A549 treated with CORT108297 at 1 μM for 4 hours (cell line): ENCODE results near the gene PRM1. TPM values are rescaled to one million over a fixed set of nuclear protein-coding genes. Genes with fewer than 3 reads are reported as not detected.

Experiments
- total RNA-seq: library from RNA; stranded (reverse); fragments of 200-300 nt; extraction: Qiagen RNA extraction; gene quantifications from 5 replicates; pipeline ENCODE4 v1.2.3, GENCODE V29; 2022

Gene PRM1, protein sequence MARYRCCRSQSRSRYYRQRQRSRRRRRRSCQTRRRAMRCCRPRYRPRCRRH
- total RNA-seq: not detected in 5 replicates

DNA sequence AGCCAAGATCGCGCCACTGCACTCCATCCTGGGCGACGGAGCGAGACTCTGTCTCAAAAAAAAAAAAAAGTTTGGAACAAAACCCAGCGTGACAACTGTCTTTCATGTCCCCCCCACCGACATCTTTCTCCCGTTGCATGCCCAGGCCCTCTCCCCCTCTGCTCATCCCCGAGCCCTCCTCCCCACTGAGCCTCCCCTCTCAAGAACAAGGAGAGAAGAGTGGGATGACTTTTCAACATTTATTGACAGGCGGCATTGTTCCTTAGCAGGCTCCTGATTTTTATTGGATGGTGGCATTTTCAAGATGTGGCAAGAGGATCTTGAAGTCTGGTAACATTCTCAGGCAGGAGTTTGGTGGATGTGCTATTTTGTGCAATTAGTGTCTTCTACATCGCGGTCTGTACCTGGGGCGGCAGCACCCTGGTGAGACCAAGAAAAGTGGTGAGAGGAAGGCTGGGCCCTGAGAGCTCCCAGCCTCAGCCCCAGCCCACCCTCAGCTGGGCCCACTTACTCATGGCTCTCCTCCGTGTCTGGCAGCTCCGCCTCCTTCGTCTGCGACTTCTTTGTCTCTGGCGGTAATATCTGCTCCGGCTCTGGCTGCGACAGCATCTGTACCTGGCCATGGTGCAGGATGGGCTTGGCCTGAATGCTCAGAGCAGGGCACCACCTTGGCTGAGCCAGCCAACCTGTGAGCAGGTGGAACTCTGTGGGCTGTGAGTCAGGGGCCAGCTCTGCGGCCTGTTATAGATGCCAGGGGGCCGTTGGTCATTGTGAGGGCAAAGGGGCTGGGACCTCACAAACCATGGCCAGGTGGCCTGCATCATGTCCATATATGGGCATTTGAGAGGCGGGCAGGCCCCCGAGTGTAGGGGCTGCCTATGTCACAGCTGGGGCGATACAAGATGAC is at the start of gene PRM1:
TSS of gene PRM1 (minus strand) at position 715 of the 907 bp plus-strand sequence. CDS start at position 623, 92 bp downstream.

DNA sequence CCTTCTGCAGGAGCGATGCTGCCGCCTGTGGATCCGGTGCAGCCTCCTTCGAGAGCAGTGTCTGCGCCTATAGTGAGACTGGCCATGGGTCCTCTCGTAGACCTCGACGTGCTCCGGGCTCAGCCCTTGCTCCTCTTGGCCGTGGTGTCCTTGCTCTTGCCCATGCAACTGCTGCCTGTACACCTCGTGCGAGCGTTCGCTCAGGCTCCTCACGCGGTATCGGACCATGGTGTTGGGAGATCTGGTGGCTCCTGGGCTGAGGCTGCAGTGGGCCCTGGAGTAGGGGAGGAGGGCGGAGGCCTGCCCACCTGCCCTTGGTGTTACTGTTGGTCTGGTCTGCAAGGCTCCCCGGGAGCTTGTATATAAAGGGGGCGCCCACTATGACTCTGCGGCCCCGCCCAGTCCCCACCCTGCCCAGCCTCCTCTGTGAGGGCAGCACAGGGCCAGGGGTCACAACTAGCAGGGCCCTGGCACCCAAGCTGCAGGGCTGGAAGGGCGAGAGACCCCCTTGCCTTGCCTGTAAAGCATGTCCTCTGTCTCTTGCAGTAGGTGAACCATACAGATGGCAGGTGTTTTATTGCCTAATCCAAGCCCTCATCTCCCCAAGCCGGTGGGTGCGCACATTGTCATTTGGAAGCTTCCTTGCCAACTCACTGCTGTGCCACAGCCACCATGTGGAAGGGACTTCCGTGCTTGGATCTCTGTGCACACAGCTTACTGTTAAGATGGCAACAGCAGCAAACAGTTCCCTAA is 4.8 kb downstream of the PRM1 start, which contains the start of gene PRM2:
TSS of gene PRM2 (minus strand) at position 338 of the 753 bp plus-strand sequence. CDS start at position 228, 110 bp downstream.

DNA sequence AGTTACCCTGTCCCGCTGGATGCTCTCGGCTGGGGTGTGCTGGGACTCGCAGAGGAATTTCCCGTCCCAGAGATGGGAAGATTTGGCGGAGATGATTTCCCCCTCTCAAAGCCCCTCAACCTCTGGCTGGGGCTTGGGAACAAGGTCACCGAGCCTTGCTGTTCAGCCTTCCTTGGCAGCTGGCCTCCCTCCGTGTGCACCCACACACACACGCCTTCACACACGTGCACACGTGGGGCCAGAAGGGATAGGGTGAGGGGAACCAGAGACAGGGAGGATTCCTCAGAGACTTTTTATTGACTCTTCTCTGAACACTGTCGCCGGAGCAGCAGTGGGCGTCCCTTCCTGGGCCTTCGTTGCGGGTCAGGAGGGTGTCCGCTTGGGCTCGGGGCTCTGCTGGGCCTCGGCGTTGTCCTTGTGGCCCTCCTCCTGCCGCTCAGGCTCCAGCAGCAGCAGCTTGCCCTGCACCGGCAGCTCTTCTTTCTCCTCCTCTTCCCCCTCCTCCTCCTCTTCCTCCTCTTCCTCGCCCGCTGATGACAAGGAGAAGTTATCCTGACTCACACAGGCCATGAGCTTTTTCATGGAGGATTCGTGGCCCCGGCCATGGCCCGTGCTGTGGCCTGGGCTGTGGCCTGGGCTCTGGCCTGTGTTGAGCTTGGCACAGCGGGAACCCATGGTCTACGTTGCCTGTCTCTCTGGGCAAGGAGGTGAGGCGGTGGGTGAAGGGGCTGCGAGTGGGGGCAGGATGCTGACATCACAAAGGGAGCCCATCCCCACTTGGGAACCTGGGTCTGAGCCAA is 8.0 kb downstream of the PRM1 start, which contains the start of gene PRM3:
TSS of gene PRM3 (minus strand) at position 709 of the 800 bp plus-strand sequence. CDS start at position 675, 34 bp downstream.

DNA sequence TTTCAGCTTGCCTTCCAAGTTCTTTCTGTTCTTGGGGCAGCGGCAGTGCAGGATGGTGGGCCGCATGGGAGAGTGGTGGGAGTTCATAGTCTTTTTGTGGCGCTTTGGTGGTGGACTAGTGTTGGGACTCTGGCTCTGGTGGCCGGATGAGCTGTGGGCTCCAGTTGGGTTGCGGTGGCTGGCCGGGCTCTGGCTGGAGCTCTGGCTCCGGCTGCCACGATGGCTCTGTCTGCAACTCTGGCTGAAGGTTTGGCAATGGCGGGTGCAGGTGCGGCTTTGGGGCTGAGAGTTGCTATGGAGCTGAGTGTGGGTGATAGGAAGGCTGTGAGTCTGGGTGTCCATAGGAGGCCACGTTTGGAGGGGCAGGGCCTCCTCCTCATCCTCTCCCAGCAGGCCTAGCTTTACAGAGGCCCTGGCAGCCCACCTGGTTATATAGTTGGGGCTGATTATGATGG is 12.2 kb downstream of the PRM1 start, which contains the start of gene TNP2:
TSS of gene TNP2 (minus strand) at position 405 of the 455 bp plus-strand sequence. CDS start at position 342, 63 bp downstream.

DNA sequence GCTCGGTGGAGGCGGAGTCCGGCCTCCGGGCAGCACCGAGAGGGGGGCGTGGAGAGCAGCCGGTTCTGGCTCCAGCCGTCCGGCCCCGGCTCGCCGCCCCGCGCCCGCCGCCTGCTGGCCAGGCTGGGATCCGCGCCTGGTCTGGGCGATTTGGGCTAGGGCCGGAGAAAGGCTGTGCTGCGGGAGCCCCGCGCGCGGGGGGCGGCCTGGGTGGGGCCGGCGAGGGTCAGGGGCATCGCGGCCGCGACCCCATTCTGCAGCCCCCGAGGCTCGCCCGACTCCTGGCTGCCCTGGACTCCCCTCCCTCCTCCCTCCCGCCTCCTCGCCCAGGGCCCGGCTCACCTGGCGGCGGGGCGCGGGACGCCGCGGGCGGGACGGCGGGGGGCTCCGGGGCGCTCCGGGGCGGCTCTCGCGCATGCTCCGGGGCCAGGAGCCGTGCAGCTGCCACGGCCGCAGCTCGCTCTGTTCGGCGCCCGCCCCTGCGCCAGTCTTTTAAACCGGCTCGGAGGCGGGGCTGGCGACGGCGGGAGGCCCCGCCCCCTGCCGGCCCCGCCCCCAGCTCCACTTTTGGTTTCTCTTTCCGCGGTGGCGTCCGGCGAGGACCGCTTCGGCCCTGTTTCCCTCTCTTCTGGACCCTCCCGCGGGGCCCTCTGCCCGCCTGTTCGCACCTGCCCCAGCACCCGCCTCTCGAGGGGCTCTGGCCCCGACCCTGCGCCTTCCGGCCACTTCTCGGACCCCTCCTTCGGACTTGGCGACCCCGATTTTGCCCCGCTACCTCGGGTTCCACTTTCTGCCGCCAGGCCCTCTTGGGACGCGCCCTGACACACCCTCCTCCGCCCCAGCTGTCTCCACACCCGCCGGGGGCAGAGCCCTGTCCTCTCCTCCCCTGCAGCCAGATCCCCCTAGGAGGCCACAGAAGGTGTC is 25.1 kb downstream of the PRM1 start, which contains the start of gene SOCS1:
TSS of gene SOCS1 (minus strand) at position 468 of the 924 bp plus-strand sequence. CDS start 726 bp downstream, outside the sequence.

Other genes with a start within 250 kb of the PRM1 start
- gene SOCS1, start 25.1 kb downstream of the PRM1 start, total RNA-seq: 0.76 to 2.6 TPM (median 1.9 TPM) in 5 replicates
- not detected in 5 replicates for gene TNP2, start 12.0 kb downstream of the PRM1 start, total RNA-seq
- not detected in 5 replicates for gene PRM3, start 7.7 kb downstream of the PRM1 start, total RNA-seq
- not detected in 5 replicates for gene PRM2, start 4.8 kb downstream of the PRM1 start, total RNA-seq
- 25.0 to 36.6 TPM (median 33.5 TPM) in 5 replicates for gene RMI2, start 64.1 kb upstream of the PRM1 start, total RNA-seq